Measurements from ENCODE around the gene ZNF513.
A peak's percentile ranks its signal among the peaks of the same experiment; 100 is the strongest.
"Not testable (repeated sequence)": the region's sequence is repeated elsewhere in the genome, so short reads cannot be mapped to it uniquely, and the experiment has no call there.

Gene ZNF513

GRCh38 chr2:27353762-27354596, 26.6 kb downstream of the ZNF513 start:
- Mint-ChIP-seq H3K9me3 (no peaks in the 10 kb centered on the region), H3K27me3 (no peaks in the 10 kb centered on the region), H3K27ac (no peak overlapping the region), H3K36me3 (ENCODE audit: low read depth) (peaks cover 36% of the 10 kb centered on the region), H3K4me1 (ENCODE audit: low read depth) (peaks cover 59% of the 10 kb centered on the region), H3K4me3 (peak overlapping the region; percentile 5)

GRCh38 chr2:27353386-27353761, 27.2 kb downstream of the ZNF513 start:
- not testable (repeated sequence) for H3K4me3 Mint-ChIP-seq, H3K9me3 Mint-ChIP-seq, H3K27ac Mint-ChIP-seq, H3K27me3 Mint-ChIP-seq
- H3K36me3 Mint-ChIP-seq (ENCODE audit: low read depth) = peaks cover 32% of the 10 kb centered on the region
- peaks cover 54% of the 10 kb centered on the region for H3K4me1 Mint-ChIP-seq (ENCODE audit: low read depth)

GRCh38 chr2:27351802-27352598, 28.5 kb downstream of the ZNF513 start:
- Mint-ChIP-seq H3K36me3 (ENCODE audit: low read depth) (peaks cover 25% of the 10 kb centered on the region), H3K4me1 (ENCODE audit: low read depth) (peaks cover 45% of the 10 kb centered on the region), H3K4me3 (peak overlapping the region; percentile 22)

GRCh38 chr2:27350106-27350693, 30.3 kb downstream of the ZNF513 start:
- H3K27me3 Mint-ChIP-seq = no peaks in the 10 kb centered on the region
- H3K4me3 Mint-ChIP-seq = no peak overlapping the region
- H3K4me1 Mint-ChIP-seq (ENCODE audit: low read depth) = peaks cover 37% of the 10 kb centered on the region
- no peaks in the 10 kb centered on the region for H3K9me3 Mint-ChIP-seq
- H3K36me3 Mint-ChIP-seq (ENCODE audit: low read depth) = peaks cover 18% of the 10 kb centered on the region
- no peak overlapping the region for H3K27ac Mint-ChIP-seq

More at GRCh38 chr2:27351802-27352598, 28.5 kb downstream of the ZNF513 start:
- no peaks in the 10 kb centered on the region for H3K9me3 Mint-ChIP-seq
- H3K27me3 Mint-ChIP-seq = no peaks in the 10 kb centered on the region
- H3K27ac Mint-ChIP-seq = peak overlapping the region; percentile 33

- Mint-ChIP-seq H3K36me3 (ENCODE audit: low read depth) (peaks cover 28% of the 10 kb centered on the region), H3K4me1 (ENCODE audit: low read depth) (peaks cover 14% of the 10 kb centered on the region), H3K27me3 (no peaks in the 10 kb centered on the region), H3K27ac (no peak overlapping the region), H3K4me3 (no peak overlapping the region), H3K9me3 (no peaks in the 10 kb centered on the region)
Observed at GRCh38 chr2:27347641-27348040, 32.9 kb downstream of the ZNF513 start.

- H3K9me3 Mint-ChIP-seq = no peaks in the 10 kb centered on the region
- peaks cover 54% of the 10 kb centered on the region for H3K36me3 Mint-ChIP-seq (ENCODE audit: low read depth)
- H3K27ac Mint-ChIP-seq = no peak overlapping the region
- no peaks in the 10 kb centered on the region for H3K27me3 Mint-ChIP-seq
- no peaks in the 10 kb centered on the region for H3K4me1 Mint-ChIP-seq (ENCODE audit: low read depth)
- no peak overlapping the region for H3K4me3 Mint-ChIP-seq
Observed at GRCh38 chr2:27336173-27336572, 44.4 kb downstream of the ZNF513 start.

GRCh38 chr2:27335311-27335710, 45.2 kb downstream of the ZNF513 start:
- no peaks in the 10 kb centered on the region for H3K4me1 Mint-ChIP-seq (ENCODE audit: low read depth)
- H3K27me3 Mint-ChIP-seq = no peaks in the 10 kb centered on the region
- no peak overlapping the region for H3K27ac Mint-ChIP-seq
- H3K9me3 Mint-ChIP-seq = no peaks in the 10 kb centered on the region
- peaks cover 51% of the 10 kb centered on the region for H3K36me3 Mint-ChIP-seq (ENCODE audit: low read depth)
- H3K4me3 Mint-ChIP-seq = no peak overlapping the region

Data from stimulated activated naive CD8-positive, alpha-beta T cell treated with anti-CD3 and anti-CD28 coated beads, Interleukin-15, Interleukin-2, amounts not matched to agents 100 ng/mL and 50 ng/mL, for 24 hours (primary cell).